ENCODE results near the gene KCTD6. TPM values are rescaled to one million over a fixed set of nuclear protein-coding genes. Genes with fewer than 3 reads are reported as not detected.

The KCTD6 gene
- total RNA-seq, 4 donors from 2014 or later = 11.9 to 17.2 (median 14.6) TPM

DNA sequence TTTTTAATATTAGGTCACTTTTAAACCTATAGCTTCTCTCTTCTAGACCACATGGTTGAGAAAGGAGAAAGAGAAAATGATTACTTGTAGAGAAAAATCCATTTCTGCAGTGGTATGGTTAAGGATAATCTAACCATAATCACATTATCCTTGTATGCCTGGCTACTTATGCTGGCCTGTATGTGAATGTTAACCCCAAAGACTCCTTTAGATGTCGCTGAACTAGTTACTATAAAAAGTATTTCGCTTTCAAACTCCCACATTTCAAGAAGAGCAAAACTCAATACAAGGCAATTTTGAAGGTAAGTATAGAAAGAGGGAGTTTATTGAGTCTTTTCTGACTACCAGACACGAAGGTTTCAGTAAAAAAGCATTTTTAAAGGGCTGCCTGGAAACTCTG, 2.2 kb downstream of the KCTD6 start:
- ATAC-seq (ENCODE audit: low FRiP score) = no peak
- TF ChIP-seq, protein P1, sequence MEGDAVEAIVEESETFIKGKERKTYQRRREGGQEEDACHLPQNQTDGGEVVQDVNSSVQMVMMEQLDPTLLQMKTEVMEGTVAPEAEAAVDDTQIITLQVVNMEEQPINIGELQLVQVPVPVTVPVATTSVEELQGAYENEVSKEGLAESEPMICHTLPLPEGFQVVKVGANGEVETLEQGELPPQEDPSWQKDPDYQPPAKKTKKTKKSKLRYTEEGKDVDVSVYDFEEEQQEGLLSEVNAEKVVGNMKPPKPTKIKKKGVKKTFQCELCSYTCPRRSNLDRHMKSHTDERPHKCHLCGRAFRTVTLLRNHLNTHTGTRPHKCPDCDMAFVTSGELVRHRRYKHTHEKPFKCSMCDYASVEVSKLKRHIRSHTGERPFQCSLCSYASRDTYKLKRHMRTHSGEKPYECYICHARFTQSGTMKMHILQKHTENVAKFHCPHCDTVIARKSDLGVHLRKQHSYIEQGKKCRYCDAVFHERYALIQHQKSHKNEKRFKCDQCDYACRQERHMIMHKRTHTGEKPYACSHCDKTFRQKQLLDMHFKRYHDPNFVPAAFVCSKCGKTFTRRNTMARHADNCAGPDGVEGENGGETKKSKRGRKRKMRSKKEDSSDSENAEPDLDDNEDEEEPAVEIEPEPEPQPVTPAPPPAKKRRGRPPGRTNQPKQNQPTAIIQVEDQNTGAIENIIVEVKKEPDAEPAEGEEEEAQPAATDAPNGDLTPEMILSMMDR (IDR thresholded peaks at IDR 0.05) = no peak

DNA sequence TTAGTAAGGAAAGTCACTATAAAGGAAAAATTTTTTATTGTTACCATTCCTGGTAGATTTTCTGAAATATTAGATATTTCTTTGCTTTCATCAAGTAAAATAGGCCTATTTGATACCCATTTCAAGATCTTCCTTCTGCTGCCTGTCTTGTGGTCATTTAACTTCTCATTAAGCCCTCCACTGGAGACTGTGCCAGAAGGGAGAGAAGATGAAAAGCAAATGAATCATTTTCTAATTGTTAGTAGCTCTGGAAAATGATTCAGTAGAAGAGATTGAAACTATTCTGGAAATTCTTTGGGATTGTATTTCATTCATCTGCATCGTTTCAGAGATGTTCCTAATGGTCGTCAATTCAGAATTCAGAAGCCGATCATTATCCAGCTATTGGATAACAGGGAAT, 3.2 kb downstream of the KCTD6 start:
- DNase-seq (ENCODE audit: low spot score) (no peak), ATAC-seq (ENCODE audit: low FRiP score) (no peak)
- TF ChIP-seq, protein P1 (IDR thresholded peaks at IDR 0.05) = no peak

More for the DNA sequence above, 2.2 kb downstream of the KCTD6 start:
- DNase-seq (ENCODE audit: low spot score) = no peak

DNA sequence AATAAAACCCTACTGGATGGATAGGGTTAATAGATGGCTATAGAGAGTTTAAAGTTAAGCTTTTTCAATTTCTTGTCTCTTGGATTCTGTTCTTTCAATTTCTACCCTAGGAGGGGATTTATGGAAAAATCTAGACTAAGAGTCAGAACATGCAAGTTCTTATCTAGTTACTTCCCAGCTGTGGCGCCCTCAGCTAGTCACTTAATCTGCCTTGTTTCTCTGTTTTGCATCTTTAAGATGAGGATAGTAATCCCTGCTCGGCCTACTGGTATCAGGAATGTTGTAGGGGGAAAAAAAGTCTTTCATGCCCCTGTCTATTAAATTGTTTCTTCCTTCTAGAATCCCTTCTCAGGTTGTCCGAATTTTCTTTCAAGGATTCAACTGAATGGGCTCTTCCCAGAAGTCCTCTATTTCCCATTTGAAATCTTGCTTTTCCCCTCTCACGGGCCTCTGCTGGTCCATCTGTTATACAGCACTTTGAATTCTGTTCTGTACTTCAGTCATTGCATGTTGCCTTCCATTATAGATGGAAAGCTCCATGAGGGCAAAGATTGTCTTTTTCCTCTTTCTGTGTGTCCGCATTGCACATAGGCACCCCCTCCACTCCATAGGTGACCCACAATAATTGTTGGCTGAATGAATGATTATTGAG, 4.4 kb downstream of the KCTD6 start:
- no peak for ATAC-seq (ENCODE audit: low FRiP score)
- TF ChIP-seq, protein P1 (IDR thresholded peaks at IDR 0.05) = no peak
- DNase-seq (ENCODE audit: low spot score) = no peak

DNA sequence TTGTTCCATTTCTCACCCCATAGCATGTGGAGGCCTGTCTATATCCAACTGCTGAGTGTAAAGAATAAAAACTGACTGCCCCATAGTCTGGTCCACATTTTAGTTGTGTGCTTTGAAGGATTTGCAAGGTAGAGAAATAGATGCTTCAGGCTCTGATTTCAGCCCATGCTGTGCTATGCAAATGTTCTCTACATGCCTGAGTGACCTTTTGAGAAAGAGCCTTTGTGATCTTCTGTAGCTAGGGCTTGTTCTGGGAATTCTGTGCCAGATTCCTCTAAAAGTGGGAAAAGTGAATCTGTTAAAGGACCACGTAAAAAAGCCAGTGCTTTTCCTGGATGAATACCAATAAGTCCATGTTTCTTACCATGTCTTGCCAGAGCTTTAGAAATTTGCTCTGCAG, 5.2 kb downstream of the KCTD6 start:
- no peak for DNase-seq (ENCODE audit: low spot score)
- no peak for ATAC-seq (ENCODE audit: low FRiP score)
- TF ChIP-seq, protein P1 (IDR thresholded peaks at IDR 0.05) = no peak

DNA sequence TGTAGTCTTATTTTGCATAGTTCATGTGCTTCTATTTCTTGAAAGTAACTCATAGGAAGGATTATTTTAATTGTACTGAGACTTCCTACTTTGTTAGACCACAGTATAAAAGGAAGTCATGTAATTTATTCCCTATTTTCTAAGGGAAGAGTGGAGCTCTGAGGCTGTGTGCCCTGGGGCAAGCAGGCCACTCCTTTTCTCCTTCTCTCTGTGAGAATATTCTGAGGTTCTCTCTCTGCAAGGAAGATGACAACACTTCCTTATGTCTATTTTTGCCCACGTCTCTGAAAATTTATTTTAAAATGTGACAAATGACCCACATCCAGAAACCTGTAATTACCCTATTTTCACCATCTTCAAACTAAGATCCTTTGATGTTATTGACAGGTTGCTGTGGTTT, 11.0 kb downstream of the KCTD6 start:
- ATAC-seq (ENCODE audit: low FRiP score) = no peak
- TF ChIP-seq, protein P1 (IDR thresholded peaks at IDR 0.05) = no peak
- no peak for DNase-seq (ENCODE audit: low spot score)

DNA sequence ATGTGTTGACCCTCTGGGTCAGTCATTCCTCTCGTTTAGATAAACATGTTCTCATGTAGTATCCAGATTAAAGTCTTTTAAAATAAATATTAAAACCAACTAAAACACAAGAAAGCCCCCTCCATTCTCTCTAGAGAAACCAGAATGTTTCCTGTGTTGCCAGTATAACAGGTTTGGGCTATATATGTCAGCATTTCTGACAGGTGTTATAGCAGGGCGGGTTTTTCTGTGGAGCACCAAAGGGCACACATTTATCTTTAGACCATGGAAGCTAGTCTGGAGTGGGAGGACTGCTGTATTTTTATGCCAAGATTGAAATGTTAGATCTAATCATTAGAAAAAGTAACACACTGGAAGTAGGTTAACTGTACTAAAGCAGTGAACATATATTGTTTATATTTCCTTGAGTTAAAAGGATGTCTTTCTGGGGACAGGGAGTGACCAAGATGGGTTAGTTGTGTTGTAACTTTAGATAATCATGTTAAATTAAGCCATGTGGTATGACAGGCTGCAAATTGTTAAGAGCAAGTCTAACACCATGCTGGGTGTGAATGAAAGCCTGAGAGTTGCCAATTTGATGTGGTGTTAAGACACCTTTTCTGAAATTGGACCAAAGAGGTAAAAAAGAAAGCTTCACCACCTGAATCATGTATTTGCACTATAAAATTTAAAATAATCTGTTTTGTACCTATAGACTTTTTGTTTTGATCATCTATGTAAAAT, 15.6 kb downstream of the KCTD6 start:
- TF ChIP-seq, protein P1 (IDR thresholded peaks at IDR 0.05) = no peak
- ATAC-seq (ENCODE audit: low FRiP score) (no peak), DNase-seq (ENCODE audit: low spot score) (no peak)

DNA sequence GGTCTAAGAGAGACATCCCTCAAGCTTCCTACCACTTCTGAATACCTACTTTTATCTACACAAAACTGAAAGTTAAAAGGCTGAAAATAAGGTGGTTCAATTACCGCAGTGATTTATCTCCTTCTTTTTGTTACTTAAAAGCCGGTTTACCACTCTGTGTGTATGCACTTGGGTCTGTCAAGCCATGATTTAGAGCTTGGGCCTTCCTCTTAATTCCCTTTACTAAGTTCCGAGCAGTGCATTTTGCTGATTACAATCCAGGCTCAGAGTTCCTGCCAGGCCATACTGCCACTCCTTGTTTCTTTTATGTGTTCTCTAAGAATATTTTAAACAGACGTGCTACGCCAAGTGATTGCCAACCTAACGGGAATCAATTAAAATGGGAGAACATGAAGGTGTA, 16.5 kb downstream of the KCTD6 start:
- TF ChIP-seq, protein P1 (IDR thresholded peaks at IDR 0.05) = no peak
- DNase-seq (ENCODE audit: low spot score) = no peak
- ATAC-seq (ENCODE audit: low FRiP score) = no peak

Measured in omental fat pad (tissue), 4 donors.